HG02870 (cell line): ENCODE results near the gene ARAP1.

Source experiments
- ATAC-seq: cut with Tn5 transposase; IDR thresholded peaks from one replicate; pipeline ENCODE4 v1.9.1; 2021; ENCODE audit warnings: mild to moderate bottlenecking, moderate library complexity; ENCODE audit not compliant: unreplicated experiment

ARAP1 gene

DNA sequence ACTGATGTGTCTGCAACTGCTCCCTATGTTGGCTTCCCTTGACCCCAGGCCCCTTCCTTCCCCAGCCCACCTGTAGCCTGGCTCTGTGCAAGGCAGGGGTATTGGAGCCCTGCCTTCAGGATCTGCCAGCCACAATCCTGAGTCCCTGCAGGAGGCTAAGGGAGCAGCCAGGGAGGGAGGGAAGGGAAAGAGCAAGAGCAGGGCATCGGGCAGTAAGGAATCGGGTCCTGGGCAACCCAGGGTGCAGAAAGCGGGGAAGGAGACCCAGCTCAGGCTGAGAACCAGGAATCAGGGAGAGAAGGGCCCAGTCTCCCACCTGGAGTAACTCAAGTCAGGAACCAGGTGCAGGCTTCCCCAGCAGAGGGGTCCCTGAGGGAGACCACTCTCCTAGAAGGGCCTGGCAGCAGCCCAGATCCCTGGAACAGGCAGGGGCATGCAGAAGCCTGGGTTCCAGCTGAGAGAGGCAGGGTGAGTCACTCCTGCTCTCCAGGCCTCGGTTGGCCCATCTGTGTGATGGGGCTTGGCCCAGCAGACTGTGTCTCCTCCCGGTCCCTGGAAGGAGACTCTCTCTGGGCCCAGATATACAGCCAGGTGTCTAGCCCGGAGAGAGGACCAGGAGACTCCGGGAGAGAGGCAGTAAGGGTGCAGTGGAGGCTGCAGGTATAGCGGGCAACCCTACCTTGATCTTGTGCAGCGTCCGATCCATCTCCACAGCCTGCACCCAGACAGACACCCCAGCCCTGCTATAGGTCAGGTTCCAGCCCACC, 28.3 kb upstream of the ARAP1 start:
- no peak for ATAC-seq

DNA sequence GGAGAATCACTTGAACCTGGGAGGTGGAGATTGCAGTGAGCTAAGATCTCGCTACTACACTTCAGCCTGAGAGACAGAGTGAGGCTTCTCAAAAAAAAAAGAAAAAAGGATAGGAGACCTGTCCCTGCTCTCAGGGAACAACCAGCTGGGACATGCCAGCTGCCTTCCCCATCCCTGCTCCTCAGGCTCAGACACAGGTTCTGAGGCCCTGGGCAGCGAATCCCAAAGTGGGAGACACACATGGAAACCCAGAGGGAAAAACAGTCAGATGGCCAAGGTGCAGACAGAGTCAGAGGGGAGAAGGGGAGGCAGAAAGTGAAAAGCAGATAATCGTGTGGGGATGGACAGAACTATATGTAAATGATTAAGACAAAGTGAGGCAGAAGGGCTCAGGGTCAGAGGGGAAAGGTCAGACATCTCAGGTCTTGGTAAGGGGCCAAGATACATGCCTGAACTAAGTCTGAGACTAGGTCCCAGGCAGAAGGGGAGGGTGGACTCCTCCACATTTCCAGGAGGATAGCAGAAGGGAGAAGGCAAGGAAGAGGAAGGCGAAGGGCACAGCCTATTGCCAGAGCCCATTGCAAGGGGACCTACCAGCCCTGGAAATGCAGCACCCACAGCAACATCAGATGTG, 27.4 kb upstream of the ARAP1 start:
- ATAC-seq, result no peak

DNA sequence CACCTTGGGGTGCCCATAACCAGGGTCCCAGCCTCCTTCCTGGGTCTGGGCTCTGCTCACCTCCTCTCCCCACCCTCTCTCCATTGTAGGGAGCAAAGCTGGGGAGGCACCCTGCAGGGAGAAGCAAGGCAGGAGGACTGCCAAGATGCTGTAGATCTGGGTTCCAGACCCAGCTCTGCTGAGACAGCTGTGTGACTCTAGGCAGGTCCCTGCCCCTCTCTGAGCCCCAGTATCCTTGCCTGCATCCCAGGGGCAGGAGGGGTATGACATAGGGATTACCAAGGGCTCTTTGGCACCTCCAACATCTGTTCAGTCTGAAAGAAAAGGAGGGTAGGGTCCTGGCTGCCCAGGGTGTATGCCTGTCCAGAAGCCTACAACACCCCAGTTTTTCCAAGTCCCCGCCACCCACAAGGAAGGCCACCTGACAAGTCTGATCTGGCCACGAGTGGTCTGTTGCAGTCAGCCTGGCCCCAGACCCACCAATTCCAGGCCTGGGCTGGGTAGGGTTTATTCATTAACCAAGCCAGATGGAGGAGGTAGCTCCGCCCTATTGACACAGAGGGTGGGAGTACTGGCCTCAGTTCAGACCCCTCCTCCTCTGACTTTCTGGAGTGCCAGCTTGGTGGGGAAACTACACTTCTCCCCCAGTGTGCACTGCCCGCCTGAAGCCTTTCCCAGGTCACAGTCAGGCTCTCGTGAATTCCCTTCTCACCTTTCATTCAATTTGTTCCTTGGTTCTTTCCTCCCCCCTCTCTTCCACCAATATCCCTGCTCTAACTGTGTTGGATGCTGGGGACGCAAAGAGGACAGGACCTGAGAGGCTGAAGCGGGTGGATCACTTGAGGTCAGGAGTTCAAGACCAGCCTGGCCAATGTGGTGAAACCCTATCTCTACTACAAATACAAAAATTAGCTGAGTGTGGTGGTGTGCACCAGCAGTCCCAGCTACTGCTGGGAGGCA, 26.6 kb upstream of the ARAP1 start:
- ATAC-seq, result no peak

DNA sequence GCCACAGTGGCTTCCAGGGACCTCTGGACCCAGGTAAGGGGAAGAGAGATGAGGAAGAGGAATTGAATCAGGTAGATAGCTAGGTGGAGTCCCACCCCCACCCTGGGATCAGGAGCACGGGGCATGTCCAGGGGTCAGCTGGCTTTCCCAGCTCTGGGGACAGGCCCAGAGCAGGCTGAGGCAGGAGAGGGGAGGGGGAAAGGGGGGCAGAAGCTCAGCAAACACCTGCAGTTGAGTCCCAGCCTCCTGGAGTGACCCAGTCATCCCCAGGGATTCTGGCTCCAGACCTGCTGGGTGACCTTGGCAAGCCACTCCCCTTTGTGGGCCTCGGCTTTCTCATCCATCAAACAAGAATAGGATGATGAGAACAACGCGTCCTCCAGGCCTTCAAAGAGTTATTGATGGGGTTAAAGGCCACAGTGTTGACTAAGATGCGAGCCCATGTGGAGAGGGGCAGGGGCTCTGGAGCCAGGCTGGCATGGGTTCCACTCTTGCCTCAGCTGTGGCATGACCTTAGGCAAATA, 25.6 kb upstream of the ARAP1 start:
- ATAC-seq, result no peak

DNA sequence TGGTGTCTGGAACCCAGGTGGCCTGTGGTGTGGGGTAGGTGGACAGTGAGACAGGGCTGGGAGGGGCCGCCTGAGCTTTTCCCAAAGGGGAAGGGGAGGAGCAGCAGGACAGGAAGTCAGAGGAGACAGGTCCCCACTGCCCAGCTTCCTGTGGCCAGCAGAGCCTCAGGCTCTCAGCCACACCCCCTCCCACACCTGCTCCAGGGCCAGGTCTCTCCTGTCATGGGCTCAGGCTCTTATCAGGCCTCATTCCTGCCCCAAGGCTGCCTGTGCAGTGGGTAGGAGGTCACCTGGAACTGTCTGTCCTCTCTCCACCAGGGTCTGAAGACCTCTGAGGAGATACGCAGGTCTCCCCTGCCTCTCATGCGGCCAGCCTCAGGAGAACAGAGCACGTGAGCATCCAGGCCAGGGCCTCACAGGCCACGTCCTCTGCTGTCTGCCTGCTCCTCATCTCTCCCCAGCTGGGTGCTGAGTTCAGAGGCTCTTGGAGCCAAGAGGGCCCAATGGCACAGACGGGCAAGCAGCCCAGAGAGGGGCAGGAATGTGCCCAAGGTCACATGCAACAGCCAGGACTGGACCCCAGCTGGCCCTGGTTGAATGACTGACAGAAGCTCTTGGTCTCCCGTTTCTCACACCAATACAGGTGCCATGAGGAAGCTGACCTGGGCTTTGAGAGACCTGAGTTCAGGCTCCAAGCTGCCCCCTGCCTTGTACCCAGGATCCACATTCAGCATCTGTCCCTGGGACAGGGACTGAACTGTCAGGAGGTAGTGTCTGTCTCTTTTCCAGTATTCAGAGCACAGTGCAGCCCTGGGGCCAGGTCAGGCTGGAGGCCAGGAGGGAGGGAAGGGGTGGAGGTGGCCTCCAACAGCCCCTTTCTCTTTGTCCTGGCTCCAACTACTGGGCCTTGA, 24.9 kb upstream of the ARAP1 start:
- no peak for ATAC-seq

DNA sequence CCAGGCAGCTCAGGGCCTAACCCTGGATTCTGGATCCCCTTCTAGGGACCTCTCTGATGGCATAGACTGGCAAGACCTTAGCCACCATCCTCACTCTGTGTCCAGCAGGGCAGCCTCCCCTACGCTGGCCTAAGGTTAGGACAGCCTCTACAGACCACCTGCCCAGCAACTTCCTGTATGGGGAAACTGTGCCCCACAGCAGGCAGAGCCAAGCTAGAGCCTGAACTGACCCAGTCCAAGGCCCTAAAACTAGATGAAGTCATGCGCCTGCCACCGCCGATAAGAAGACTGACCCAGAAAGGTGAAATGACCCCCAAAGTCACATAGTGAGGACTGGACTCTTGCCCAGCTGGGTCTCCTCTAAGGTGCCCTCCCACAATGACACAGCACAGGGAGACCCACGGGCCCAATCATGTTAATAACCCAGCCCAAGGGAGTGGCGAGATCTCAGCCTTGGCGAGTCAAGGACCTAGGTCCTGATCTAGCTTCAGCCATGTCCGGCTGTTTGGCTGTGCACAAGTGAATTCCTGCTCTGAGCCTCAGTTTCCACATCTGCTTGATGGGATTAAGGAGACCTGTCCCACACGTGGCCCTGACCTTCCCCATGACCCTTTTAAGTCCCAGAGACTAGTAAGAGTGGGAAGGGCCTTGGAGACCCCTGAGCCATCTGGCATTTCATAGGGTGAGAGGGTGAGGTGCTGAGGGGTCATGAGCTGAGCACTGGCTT, 24.1 kb upstream of the ARAP1 start:
- ATAC-seq, result no peak

DNA sequence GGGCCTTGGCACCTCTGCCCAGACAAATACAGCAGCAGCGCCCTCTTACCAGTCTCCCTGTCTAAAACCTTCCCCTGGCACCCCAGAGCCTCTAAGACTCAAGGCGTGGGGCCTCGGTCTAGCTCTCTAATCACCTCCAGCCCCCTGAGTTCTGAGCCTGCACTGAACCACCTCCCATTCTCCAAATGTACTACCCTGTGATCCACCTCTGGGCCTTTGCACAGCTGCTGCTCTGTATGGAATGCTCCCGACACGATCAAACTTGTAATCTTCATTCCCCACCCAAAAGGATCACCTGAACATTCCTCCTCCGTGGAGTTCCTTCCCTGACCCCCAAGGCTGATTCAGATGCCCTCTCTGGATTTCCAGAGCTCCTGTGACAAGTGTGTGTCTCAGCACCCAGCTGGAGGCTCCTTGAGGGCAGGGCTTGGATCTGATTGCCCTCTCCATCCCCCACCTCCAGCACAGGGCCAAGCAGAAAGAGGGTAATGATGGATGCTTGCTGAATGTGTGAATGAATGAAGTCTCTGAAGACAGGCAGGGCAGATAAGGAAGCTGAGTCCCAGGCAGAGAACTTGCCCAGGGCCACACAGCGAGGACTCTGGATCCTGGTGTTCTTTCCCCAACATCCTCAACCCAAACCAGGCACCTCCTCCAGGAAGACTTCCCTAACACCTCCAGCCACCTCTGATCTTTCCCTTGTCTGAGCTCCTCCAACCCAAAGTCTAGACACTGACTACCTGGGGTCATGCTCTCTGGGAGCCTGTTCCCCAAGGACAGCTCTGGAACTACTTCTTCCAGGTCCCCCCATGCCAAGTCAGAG, 23.3 kb upstream of the ARAP1 start:
- ATAC-seq, result no peak

DNA sequence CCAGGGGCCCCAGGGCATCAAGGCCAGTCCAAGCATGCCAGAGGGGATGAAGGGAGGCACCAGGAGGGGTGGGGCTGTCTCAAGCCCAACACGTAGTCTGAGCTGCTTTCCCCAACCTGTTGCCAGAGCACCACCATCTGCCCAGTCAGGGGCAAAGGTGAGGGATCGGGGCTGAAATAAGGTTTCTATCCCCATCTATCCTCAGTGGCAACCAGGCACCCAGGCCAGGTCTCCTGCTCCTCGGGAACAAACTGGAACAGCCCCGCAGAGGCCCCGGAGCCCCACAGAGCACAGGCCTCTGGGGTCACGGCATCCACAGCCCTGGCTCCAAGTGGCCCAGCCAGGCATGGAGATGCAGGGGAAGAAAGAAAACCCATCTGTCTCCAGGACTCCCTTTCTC, 22.3 kb upstream of the ARAP1 start:
- no peak for ATAC-seq

DNA sequence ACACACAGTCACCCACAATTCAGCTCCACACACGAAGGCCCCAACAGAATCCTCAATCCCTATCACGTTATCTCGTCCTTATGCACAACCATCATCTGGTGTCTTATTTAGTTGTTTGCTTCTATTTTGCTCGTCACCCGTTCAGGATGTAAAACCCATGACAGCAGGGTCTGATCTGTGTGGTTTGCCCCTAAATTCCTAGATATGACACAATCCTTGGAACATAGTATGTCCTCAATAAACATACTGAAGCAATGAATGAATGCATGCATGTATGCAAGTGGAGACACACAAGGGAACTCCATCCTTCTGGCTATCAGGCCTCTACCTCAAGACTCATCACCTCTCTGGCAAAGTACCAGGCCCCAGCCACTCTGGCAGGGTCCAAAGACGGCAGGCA, 21.5 kb upstream of the ARAP1 start:
- ATAC-seq, result no peak

DNA sequence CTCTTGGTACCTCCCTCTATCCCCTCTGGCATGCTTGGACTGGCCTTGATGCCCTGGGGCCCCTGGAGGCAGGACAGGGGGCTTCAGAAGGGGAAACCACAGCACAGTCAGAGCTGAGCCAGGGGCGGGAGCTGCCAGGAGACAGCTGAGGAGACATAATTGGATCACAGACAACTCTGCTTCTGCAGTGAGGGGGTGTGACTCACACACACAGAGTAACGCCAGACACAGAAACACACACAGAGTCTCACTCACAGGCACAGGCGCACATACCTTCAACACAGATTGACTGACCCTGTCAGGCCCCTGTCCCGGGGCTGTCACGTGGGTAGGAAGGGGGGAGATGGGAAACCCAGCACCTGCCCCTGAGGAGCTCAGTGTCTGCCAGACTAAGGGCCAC, 21.1 kb upstream of the ARAP1 start:
- ATAC-seq, result no peak

DNA sequence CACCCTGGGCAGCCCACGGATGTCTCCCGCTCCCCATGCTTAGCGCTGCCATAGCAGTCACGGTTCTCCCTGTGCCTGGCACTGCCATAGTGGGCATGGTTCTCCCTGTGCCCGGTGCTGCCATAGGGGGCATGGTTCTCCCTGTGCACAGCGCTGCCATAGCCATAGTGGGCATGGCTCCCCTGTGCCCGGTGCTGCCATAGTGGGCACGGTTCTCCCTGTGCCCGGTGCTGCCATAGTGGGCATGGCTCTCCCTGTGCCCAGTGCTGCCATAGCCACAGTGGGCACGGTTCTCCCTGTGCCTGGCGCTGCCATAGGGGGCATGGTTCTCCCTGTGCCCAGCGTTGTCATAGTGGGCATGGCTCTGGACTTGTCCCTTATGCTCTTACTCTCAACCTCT, 19.9 kb upstream of the ARAP1 start:
- no peak for ATAC-seq

DNA sequence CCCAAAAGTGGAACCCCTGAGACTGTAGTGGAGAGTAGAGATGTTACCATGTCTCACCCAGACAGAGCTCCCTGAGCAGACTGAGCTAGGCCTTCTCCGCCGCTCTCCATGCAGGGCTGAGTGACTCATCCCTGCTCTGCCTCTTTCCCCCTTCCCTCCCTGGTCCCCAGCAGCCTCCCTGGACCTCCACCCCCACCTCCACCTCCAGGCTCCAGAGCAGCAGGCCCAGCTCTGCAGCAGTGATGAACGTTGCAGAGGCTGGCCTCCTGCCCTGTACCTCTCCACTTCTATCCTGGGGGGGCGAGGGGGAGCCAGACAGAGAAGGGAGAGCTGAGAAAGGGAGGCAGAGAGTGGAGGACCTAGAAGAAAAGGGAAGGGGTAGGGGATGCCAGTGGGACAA, 19.3 kb upstream of the ARAP1 start:
- ATAC-seq, result no peak

DNA sequence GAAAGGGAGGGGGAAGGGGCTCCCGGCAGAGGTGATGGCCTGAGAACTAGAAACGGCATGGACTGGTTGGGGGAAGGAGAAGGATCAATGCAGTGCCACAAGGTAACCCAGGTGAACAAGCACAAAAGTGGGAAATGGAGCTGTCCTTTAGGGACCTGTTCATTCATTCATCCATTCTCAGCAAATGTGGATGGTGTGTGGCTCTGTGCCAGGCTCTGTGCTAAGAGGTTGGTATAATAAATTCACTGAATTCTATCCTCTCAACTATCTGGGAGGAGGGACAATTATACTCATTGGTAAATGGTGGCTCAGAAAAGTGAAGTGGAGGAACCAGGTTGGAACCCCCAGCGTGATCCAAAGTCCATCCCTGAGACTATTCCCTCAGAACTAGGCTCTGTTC, 18.6 kb upstream of the ARAP1 start:
- ATAC-seq, result no peak

DNA sequence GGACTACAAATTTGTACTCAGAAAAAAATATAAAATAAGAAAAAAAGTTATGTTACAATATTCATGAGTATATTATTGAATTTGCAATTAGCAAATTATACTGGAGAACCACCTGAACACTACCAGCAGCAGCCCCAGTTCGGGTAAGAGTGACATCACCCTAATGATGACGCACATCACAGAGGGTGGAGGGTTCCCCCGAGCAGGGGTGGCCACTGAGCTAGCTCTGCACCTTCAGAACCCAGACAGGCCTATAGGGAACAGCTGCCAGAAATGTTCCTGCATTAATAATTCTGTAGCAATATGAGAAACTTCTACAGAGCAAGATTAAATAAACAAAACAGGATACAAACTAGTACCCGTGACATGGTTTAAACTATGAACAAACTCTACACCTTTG, 17.5 kb upstream of the ARAP1 start:
- ATAC-seq, result no peak

DNA sequence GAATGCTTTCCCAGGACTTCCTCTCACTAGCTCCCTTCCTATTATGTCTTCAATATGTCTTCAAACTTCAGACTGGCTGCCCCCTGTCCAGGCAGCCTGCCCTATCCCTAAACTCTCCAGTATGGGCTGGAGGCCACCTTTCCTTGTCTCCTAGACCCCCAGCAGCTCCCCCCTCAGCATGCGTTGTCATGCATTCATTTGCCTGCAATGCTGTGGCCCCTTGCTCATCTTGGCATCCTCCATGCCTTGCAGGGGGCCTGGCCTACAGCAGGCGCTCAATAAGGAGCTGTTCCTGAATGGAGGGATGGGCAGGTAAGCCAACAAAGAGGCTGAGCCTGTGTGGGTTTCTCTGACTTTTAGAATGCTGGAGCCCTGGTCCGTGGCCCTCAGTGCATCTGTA, 16.4 kb upstream of the ARAP1 start:
- ATAC-seq, result no peak

DNA sequence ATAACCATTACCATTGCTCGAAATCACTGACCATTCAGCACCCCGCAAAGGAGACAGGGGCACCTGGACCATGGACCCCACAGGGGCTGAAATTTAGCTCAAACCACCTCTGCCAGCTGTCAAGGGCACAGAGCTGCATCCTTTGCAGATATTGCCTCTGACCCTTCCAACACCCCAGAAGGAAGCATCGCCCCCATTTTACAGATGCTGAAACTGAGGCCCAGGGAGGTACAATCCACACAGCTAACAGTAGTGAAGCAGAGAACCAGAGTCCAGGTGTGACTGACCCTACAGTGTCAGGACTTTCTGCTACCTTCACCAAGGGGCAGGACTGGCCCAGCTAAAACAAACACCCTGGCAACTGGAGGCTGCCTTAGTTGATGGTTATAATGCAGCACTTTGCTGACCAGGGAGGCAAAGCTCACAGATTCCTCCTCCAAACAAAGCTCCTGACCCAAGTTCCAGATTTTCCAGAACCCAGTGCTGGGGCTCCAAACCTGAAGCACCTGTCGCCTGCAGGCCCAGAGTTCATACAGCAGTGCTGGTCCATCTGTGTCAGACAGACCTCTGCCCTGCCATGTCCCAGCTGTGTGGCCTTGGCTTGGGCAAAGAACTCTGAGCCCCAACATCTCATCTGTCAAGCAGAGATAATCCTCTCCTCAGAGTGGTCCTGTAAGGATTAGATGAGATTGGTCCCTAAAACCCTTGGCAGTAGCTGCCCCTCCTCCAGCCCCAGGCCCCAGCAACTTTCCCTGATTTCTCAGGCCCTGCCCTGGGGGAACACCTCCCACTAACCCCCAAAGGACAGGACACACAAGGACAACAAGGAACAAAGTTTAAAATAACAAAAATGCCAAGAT, 15.2 kb upstream of the ARAP1 start:
- no peak for ATAC-seq

DNA sequence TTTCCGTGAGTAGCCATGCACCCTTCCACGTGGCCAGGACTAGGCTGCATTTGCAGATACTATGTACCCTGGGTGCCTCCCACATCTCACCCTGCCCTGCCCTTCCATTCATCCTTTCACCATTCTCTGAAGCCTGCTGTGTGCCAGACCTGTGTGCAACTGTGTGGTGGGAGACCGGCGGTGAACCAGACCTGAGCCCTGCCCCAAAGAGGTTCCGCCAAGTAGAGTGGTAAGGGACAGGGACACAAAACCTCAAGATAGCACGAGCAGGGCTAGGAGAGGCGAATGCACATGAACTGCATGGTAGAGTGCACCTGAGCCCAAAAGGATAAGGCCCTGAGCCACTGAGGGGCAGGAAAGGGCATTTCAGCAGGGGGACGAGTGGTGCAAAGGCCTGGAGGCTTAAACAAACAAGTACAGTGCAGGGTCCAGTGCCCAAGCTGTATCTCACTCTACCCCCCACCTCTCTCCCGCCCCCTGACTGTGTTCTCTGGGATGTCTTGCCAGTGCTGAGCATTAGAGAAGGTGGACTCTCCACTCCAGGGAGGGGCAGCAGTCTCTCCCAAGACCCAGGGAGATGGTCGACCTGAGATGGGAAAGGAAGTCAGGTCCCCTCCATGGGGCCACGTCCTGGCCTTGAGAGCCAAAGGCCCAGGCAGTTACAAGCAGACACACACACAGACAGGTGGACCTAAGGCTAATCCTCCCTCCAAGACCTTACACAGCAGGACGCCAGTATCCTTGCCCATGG, 14.1 kb upstream of the ARAP1 start:
- no peak for ATAC-seq
